Heart left ventricle (tissue), 16 donors: ENCODE measurements around the gene SAMD9. TPM values are rescaled to one million over a fixed set of nuclear protein-coding genes. Genes with fewer than 3 reads are reported as not detected.
A peak's percentile ranks its signal among the peaks of the same experiment; 100 is the strongest.

Experiments used
- ATAC-seq, 4 donors: fragments of 200-7000 bp; cut with Tn5 transposase; one replicate each; pipeline ENCODE4 v1.9.1; 2020 to 2022; ENCODE audit warnings: moderate library complexity in 4 of 4, mild to moderate bottlenecking in 3 of 4, moderate number of reproducible peaks in 1 of 4
- DNase-seq, 5 donors: peaks; one replicate each; pipeline ENCODE4 v3.0.0-alpha.2; 2020
- H3K27ac ChIP-seq, 12 donors: fragments of 200-600 bp; sonication (generic) in 4 of 12; one replicate each; pipeline versions ENCODE4 v1.5.0 to v1.8.0; 2016 to 2022; ENCODE audit warnings: mild to moderate bottlenecking in 2 of 12
- H3K27me3 ChIP-seq, 9 donors: fragments of 200-600 bp; sonication (generic) in 2 of 9; one replicate each; pipeline versions ENCODE4 v1.5.1 to v1.8.0; 2016 to 2022; ENCODE audit warnings: mild to moderate bottlenecking in 3 of 9
- H3K36me3 ChIP-seq, 9 donors: fragments of 200-600 bp; sonication (generic) in 2 of 9; one replicate each; pipeline versions ENCODE4 v1.5.0 to v1.8.0; 2018 to 2022; ENCODE audit warnings: mild to moderate bottlenecking in 2 of 9
- H3K4me1 ChIP-seq, 12 donors: fragments of 200-600 bp; sonication (generic) in 4 of 12; one replicate each; pipeline versions ENCODE4 v1.5.0 to v1.8.0; 2016 to 2022; ENCODE audit warnings: mild to moderate bottlenecking in 3 of 12
- H3K4me3 ChIP-seq, 12 donors: fragments of 200-600 bp; sonication (generic) in 4 of 12; one replicate each; pipeline versions ENCODE4 v1.5.0 to v1.8.0; 2017 to 2022; ENCODE audit warnings: mild to moderate bottlenecking in 9 of 12, moderate library complexity in 4 of 12
- H3K9me3 ChIP-seq, 12 donors: fragments of 200-600 bp; sonication (generic) in 4 of 12; one replicate each; pipeline versions ENCODE4 v1.5.0 to v1.8.0; 2016 to 2022; ENCODE audit warnings: mild to moderate bottlenecking in 1 of 12
- CTCF ChIP-seq, 12 donors: fragments of 200-600 bp; sonication (generic) in 4 of 12; IDR thresholded peaks; one replicate each; pipeline versions ENCODE4 v1.5.0 to v1.8.0; 2018 to 2022; ENCODE audit warnings: antibody characterized with exemption in 12 of 12, mild to moderate bottlenecking in 5 of 12
- POLR2A ChIP-seq, 2 donors: fragments of 450-650 bp; IDR thresholded peaks; one replicate each; pipeline ENCODE4 v1.6.1; 2017; ENCODE audit warnings: antibody characterized with exemption in 2 of 2, mild to moderate bottlenecking in 2 of 2, moderate library complexity in 2 of 2
- WGBS, 4 donors: extraction: QIAGEN DNeasy Blood & Tissue Kit in 2 of 4; methylation state at CpG; one replicate each; pipeline versions ENCODE4 v1.1.5 to v1.1.7; 2013 to 2018; 5-methylcytosine and 5-hydroxymethylcytosine counted together
- intact Hi-C, 10 donors: fragments of 100-400 bp; cut with DNase I; formaldehyde crosslinking; loops; one replicate each; pipeline versions ENCODE4 v1.11.1 to v1.14.2; 2022
- polyA plus RNA-seq, 2 donors: library from polyadenylated mRNA; stranded (reverse); fragments of 200-250 nt; gene quantifications; one replicate each; pipeline ENCODE4 v1.2.3, GENCODE V29; 2013
- total RNA-seq, 9 donors: library from RNA; depleted of rRNA in 2 of 9; stranded (reverse); fragments of >200 nt in 2 of 9; fragmentation: NEBNext Ultra II Directional in 3 of 9; extraction: Animal tissue kit (Norgen Biotek cat#: 25700) in 3 of 9; gene quantifications; one replicate each; pipeline versions ENCODE4 v1.1.0 to v1.2.4, GENCODE V29; 2016 to 2023
- donor health status: ischemic (EF 13 %, LVEDD 7.1; RV severe dilation, severe dysfunction).
- donor health status: healthy with polysubstance abuse.
- donor health status: DM: no; HTN: yes; CAD: no.
- donor health status: DM: no; HTN: no; CAD: no.
- donor health status: ischemic (EF 25% LVEDD 6.9; RV normal size, moderate dysfunction).
- donor health status: ischemic (EF 25% LVEDD 5.7; RV mildly dilated, moderate dysfunction).
- donor health status: healthy.
- donor health status: DM: yes; HTN: yes; CAD: no.
- donor health status: ischemic (EF 35%, LVEDD 5.7; RV mildly dilated, moderate dysfunction).
- donor health status: nonischemic (EF 11% LVEDD 7.7; RV severe dilation, severe dysfunction).
- donor health status: DM: yes; HTN: yes; CAD: no.
- donor health status: PGD.
- donor health status: ischemic (EF 29% LVEDD 5.4; RV normal size, mild dysfunction).
- donor health status: nonischemic (EF 23%, LVEDD 6.1; RV moderate dilation, normal function).

Gene SAMD9
- total and polyA plus RNA-seq, 11 donors: 1.1 to 9.5 (median 3.1) TPM

GRCh38 chr7:93148144-93148543 lies 30.4 kb upstream of the SAMD9 start, which contains the start of gene SAMD9L:
SAMD9L (minus strand) TSS chr7:93148385; CDS start chr7:93135971, 12,414 bp downstream.
- intact Hi-C loops: loop anchor here in 1 of 10 donors (10.0 kb wide), 1 partner anchor 77 kb away; the partner anchor contains the start of gene HEPACAM2

GRCh38 chr7:93147363-93147762 lies 29.6 kb upstream of the SAMD9 start:
- Histone ChIP-seq H3K4me3 (peak overlapping the region; percentile 4 to 68 (median 50)), H3K27ac (peak overlapping the region; percentile 20 to 94 (median 57)), H3K36me3 (peaks cover 0 to 35% (median 28%) of the 10 kb centered on the region in 9 donors), H3K4me1 (peaks cover 0 to 50% (median 8%) of the 10 kb centered on the region in 12 donors), H3K27me3 (no peaks in the 10 kb centered on the region), H3K9me3 (no peaks in the 10 kb centered on the region)
- intact Hi-C loops: loop anchor here in 1 of 10 donors (10.0 kb wide), 1 partner anchor 77 kb away; the partner anchor contains the start of gene HEPACAM2
- DNase-seq: peak in 4 of 5 donors; percentile 25 to 40 (median 38)
- WGBS, 4 donors: 19 to 30% (median 20%) methylated on average over 3 of the region's 3 CpGs
- TF ChIP-seq POLR2A (IDR thresholded peaks at IDR 0.05) (no peak), CTCF (IDR thresholded peaks at IDR 0.05) (no peak)
- ATAC-seq: peak; percentile 57 to 89 (median 78)

More at GRCh38 chr7:93148144-93148543, 30.4 kb upstream of the SAMD9 start, which contains the start of gene SAMD9L:
- H3K4me3 ChIP-seq: peak within 1 kb of the TSS; percentile 4 to 68 (median 50)
- H3K27ac ChIP-seq: peak within 1 kb of the TSS; percentile 40 to 94 (median 57)
- H3K27me3 ChIP-seq: no peaks in the 10 kb centered on the region
- no peak for TF ChIP-seq POLR2A (IDR thresholded peaks at IDR 0.05)
- TF ChIP-seq CTCF (IDR thresholded peaks at IDR 0.05): no peak
- H3K36me3 ChIP-seq: peaks cover 0 to 27% (median 20%) of the 10 kb centered on the region in 9 donors
- peaks cover 0 to 50% (median 8%) of the 10 kb centered on the region in 12 donors for H3K4me1 ChIP-seq
- ATAC-seq (peak in 3 of 4 donors; percentile 48 to 78 (median 67)), DNase-seq (no peak)
- H3K9me3 ChIP-seq: no peaks in the 10 kb centered on the region
- 28 to 49% (median 46%) methylated on average over 2 of the region's 2 CpGs for whole genome bisulfite sequencing, 4 donors

- DNase-seq (no peak), ATAC-seq (peak in 3 of 4 donors; percentile 24 to 33 (median 32))
- Histone ChIP-seq H3K36me3 (peaks cover 0 to 42% (median 35%) of the 10 kb centered on the region in 9 donors), H3K9me3 (no peaks in the 10 kb centered on the region), H3K27ac (peak overlapping the region in 9 of 12 donors; percentile 18 to 94 (median 61)), H3K27me3 (no peaks in the 10 kb centered on the region), H3K4me1 (peaks cover 0 to 50% (median 8%) of the 10 kb centered on the region in 12 donors), H3K4me3 (peak overlapping the region; percentile 4 to 68 (median 50))
- WGBS, 4 donors: 37 to 49% (median 42%) methylated on average over 5 of the region's 5 CpGs
- no peak for TF ChIP-seq CTCF (IDR thresholded peaks at IDR 0.05)
- no peak for TF ChIP-seq POLR2A (IDR thresholded peaks at IDR 0.05)
- intact Hi-C loops: loop anchor here in 1 of 10 donors (10.0 kb wide), 1 partner anchor 78 kb away; the partner anchor contains the start of gene HEPACAM2
Measured at GRCh38 chr7:93146472-93147141, 28.8 kb upstream of the SAMD9 start.

GRCh38 chr7:93146036-93146435 lies 28.3 kb upstream of the SAMD9 start:
- WGBS, 4 donors: 16 to 26% (median 25%) methylated on average over 1 of the region's 1 CpG
- intact Hi-C loops: loop anchor here in 1 of 10 donors (10.0 kb wide), 1 partner anchor 79 kb away; the partner anchor contains the start of gene HEPACAM2
- Histone ChIP-seq H3K27me3 (no peaks in the 10 kb centered on the region), H3K4me1 (peaks cover 0 to 45% (median 8%) of the 10 kb centered on the region in 12 donors), H3K9me3 (peaks cover 0 to 2% (median 0%) of the 10 kb centered on the region in 12 donors), H3K27ac (peak overlapping the region in 3 of 12 donors; percentile 18 to 94 (median 66)), H3K36me3 (peaks cover 0 to 48% (median 38%) of the 10 kb centered on the region in 9 donors), H3K4me3 (peak overlapping the region in 4 of 12 donors; percentile 51 to 68 (median 62))
- DNase-seq (no peak), ATAC-seq (peak in 1 of 4 donors; percentile 31)
- TF ChIP-seq POLR2A (IDR thresholded peaks at IDR 0.05) (no peak), CTCF (IDR thresholded peaks at IDR 0.05) (no peak)
